AG20443 (cell line): ENCODE data around the gene SCUBE1.
A peak's percentile ranks its signal among the peaks of the same experiment; 100 is the strongest.

Experiments used
- DNase-seq: peaks from one replicate; pipeline ENCODE4 v3.0.0; 2012; ENCODE audit warnings: low spot score, mixed read lengths

The SCUBE1 gene

GRCh38 chr22:43199541-43199940, 143.6 kb downstream of the SCUBE1 start:
- DNase-seq: no peak

- DNase-seq: no peak
Measured at GRCh38 chr22:43198936-43199335, 144.2 kb downstream of the SCUBE1 start.

- DNase-seq: no peak
Measured at GRCh38 chr22:43198126-43198525, 145.0 kb downstream of the SCUBE1 start.

GRCh38 chr22:43197271-43197941, 145.8 kb downstream of the SCUBE1 start:
- peak; percentile 75 for DNase-seq

GRCh38 chr22:43191831-43192230, 151.3 kb downstream of the SCUBE1 start:
- no peak for DNase-seq

- DNase-seq: no peak
Measured at GRCh38 chr22:43188829-43189545, 154.2 kb downstream of the SCUBE1 start.

GRCh38 chr22:43187171-43188099, 155.7 kb downstream of the SCUBE1 start:
- DNase-seq: peak; percentile 99

GRCh38 chr22:43186272-43187170, 156.7 kb downstream of the SCUBE1 start, which contains the start of gene TTLL12:
TSS of gene TTLL12 (minus strand) at chr22:43187134. CDS start at chr22:43187069, 65 bp downstream.
- peak; percentile 89 for DNase-seq

- DNase-seq: peak; percentile 45
Measured at GRCh38 chr22:43185860-43186261, 157.3 kb downstream of the SCUBE1 start.

GRCh38 chr22:43183496-43184277, 159.5 kb downstream of the SCUBE1 start:
- DNase-seq: no peak

- no peak for DNase-seq
Measured at GRCh38 chr22:43182726-43183125, 160.4 kb downstream of the SCUBE1 start.

GRCh38 chr22:43182118-43182517, 161.1 kb downstream of the SCUBE1 start:
- no peak for DNase-seq

- no peak for DNase-seq
Measured at GRCh38 chr22:43181321-43182076, 161.7 kb downstream of the SCUBE1 start.

GRCh38 chr22:43180670-43181069, 162.5 kb downstream of the SCUBE1 start:
- DNase-seq: no peak

GRCh38 chr22:43179911-43180195, 163.3 kb downstream of the SCUBE1 start:
- DNase-seq: no peak

GRCh38 chr22:43179146-43179910, 163.8 kb downstream of the SCUBE1 start:
- DNase-seq: no peak

GRCh38 chr22:43177479-43177878, 165.7 kb downstream of the SCUBE1 start:
- DNase-seq: no peak

- DNase-seq: no peak
Measured at GRCh38 chr22:43176090-43176489, 167.1 kb downstream of the SCUBE1 start.

- DNase-seq: no peak
Measured at GRCh38 chr22:43174941-43175531, 168.1 kb downstream of the SCUBE1 start.
